ENCODE measurements around the gene COL4A4. TPM values are rescaled to one million over a fixed set of nuclear protein-coding genes. Genes with fewer than 3 reads are reported as not detected.

COL4A4 gene
- polyA plus RNA-seq, 2 of the 4 experiments (the other 2 are of a cell fraction): 1.7 to 6.8 TPM

- TF ChIP-seq FOXS1 (CRISPR knock-in tag; IDR thresholded peaks at IDR 0.05) (no peak), FOSL2 (IDR thresholded peaks at IDR 0.05) (no peak), FOSL2 (CRISPR knock-in tag; IDR thresholded peaks at IDR 0.05) (peak; percentile 36)
- ATAC-seq: peak in 1 of 2 experiments; percentile 24; a peak in 2 of 6 replicates
- Histone ChIP-seq H3K4me1 (peaks cover 36% of the 10 kb centered on the region), H3K9me3 (no peaks in the 10 kb centered on the region), H3K4me3 (no peak overlapping the region), H3K4me2 (peak overlapping the region; percentile 61), H3K27ac (peak overlapping the region; percentile 23 to 62; a peak in 3 of 6 replicates)
- DNase-seq (ENCODE audit: low read depth in 1 of 2, low spot score in 1 of 2): peak in 1 of 2 experiments; percentile 44
- CTCF ChIA-PET: interaction anchor here (0.6 to 2.2 kb wide), 3 partner anchors 10 to 83 kb away, joined by 3 to 11 read pairs (median 4); no protein-coding TSS in a partner anchor
- FAIRE-seq: no peak
- POLR2A ChIA-PET: no interaction called here
- WGBS (ENCODE audit: missing lambda C conversion rate): 65% methylated on average over 6 of the region's 6 CpGs
These were observed 8.8 kb downstream of the COL4A4 start for GRCh38 chr2:227154986-227155774.

- POLR2A ChIA-PET: interaction anchor here (1.0 kb wide), 1 partner anchor 66 kb away, joined by 3 read pairs; no protein-coding TSS in a partner anchor
- CTCF ChIA-PET: interaction anchor here (1.1 to 2.2 kb wide), 3 partner anchors 9 to 84 kb away, joined by 3 to 11 read pairs (median 5); no protein-coding TSS in a partner anchor
- Histone ChIP-seq H3K9me3 (no peaks in the 10 kb centered on the region), H3K27ac (peak overlapping the region; percentile 62 to 64), H3K4me1 (peaks cover 36% of the 10 kb centered on the region), H3K4me3 (no peak overlapping the region), H3K4me2 (peak overlapping the region; percentile 61)
- WGBS (ENCODE audit: missing lambda C conversion rate): 30% methylated on average over 4 of the region's 4 CpGs
- TF ChIP-seq RARB (CRISPR knock-in tag; IDR thresholded peaks at IDR 0.05) (no peak), CTCF (IDR thresholded peaks at IDR 0.05) (no peak), MAFK (IDR thresholded peaks at IDR 0.05; ENCODE audit: partially characterized antibody) (no peak), EP300 (IDR thresholded peaks at IDR 0.05) (no peak; a peak in 1 of 5 replicates), RNF2 (IDR thresholded peaks at IDR 0.05; ENCODE audit: borderline replicate concordance, low read depth) (no peak), ZNF302 (CRISPR knock-in tag; IDR thresholded peaks at IDR 0.05) (no peak), FOXS1 (CRISPR knock-in tag; IDR thresholded peaks at IDR 0.05) (no peak), MAX (IDR thresholded peaks at IDR 0.05) (no peak), RCOR1 (IDR thresholded peaks at IDR 0.05; ENCODE audit: low read depth, low read length) (no peak), PHF8 (IDR thresholded peaks at IDR 0.05; ENCODE audit: borderline replicate concordance, low read depth) (no peak), GATA3 (IDR thresholded peaks at IDR 0.05; ENCODE audit: borderline replicate concordance) (no peak), RAD21 (conservative IDR thresholded peaks at IDR 0.05 in 1 of 2, IDR thresholded peaks at IDR 0.05 in 1 of 2) (no peak), RFX5 (IDR thresholded peaks at IDR 0.05) (no peak), EHMT2 (IDR thresholded peaks at IDR 0.05; ENCODE audit: low read depth) (no peak), CBX8 (IDR thresholded peaks at IDR 0.05) (no peak)
- FAIRE-seq: no peak
- ATAC-seq: peak; percentile 74 to 89; a peak in 5 of 6 replicates
- peak in 1 of 2 experiments; percentile 83 for DNase-seq (ENCODE audit: low read depth in 1 of 2, low spot score in 1 of 2)
These were observed 10.1 kb downstream of the COL4A4 start for GRCh38 chr2:227153758-227154486.

GRCh38 chr2:227153307-227153706, 10.7 kb downstream of the COL4A4 start:
- POLR2A ChIA-PET: interaction anchor here (1.0 kb wide), 1 partner anchor 67 kb away, joined by 3 read pairs; no protein-coding TSS in a partner anchor
- peak overlapping the region; percentile 62 to 64 for H3K27ac ChIP-seq
- no peak for TF ChIP-seq CEBPB (IDR thresholded peaks at IDR 0.05)
- TF ChIP-seq PBX3 (IDR thresholded peaks at IDR 0.05): no peak
- TF ChIP-seq EP300 (IDR thresholded peaks at IDR 0.05): no peak
- TF ChIP-seq ESRRA (IDR thresholded peaks at IDR 0.05; ENCODE audit: borderline replicate concordance, low read length): no peak
- no peak for TF ChIP-seq NFE2L2 (conservative IDR thresholded peaks at IDR 0.05; ENCODE audit: low read length)
- no peak for TF ChIP-seq MAZ (IDR thresholded peaks at IDR 0.05; ENCODE audit: borderline replicate concordance, low read depth, low read length)
- DNase-seq (ENCODE audit: low read depth in 1 of 2, low spot score in 1 of 2) (peak in 1 of 2 experiments; percentile 53), FAIRE-seq (no peak), ATAC-seq (peak; percentile 76 to 84)
- peak overlapping the region; percentile 61 for H3K4me2 ChIP-seq
- peaks cover 36% of the 10 kb centered on the region for H3K4me1 ChIP-seq
- peaks cover 1% of the 10 kb centered on the region; the same call in 2 of the 3 replicates for H3K9me3 ChIP-seq
- 16% methylated on average over 4 of the region's 4 CpGs for WGBS (ENCODE audit: missing lambda C conversion rate)
- no peak overlapping the region for H3K4me3 ChIP-seq
- CTCF ChIA-PET: interaction anchor here (1.4 kb wide), 1 partner anchor 85 kb away, joined by 5 read pairs; no protein-coding TSS in a partner anchor
